ENCODE measurements around the gene DNASE1.

The DNASE1 gene

GRCh38 chr16:3665508-3665907 is 11.0 kb downstream of the DNASE1 start:
- peak; percentile 24 for DNase-seq (ENCODE audit: low read depth)

GRCh38 chr16:3668626-3669025 is 14.1 kb downstream of the DNASE1 start:
- no peak for DNase-seq (ENCODE audit: low read depth)

- DNase-seq (ENCODE audit: low read depth), result no peak
Measured at GRCh38 chr16:3669082-3669481, 14.6 kb downstream of the DNASE1 start.

- DNase-seq (ENCODE audit: low read depth), result no peak
Measured at GRCh38 chr16:3670711-3671110, 16.2 kb downstream of the DNASE1 start.

- no peak for DNase-seq (ENCODE audit: low read depth)
Measured at GRCh38 chr16:3671424-3671823, 16.9 kb downstream of the DNASE1 start.

GRCh38 chr16:3672571-3673041 is 18.1 kb downstream of the DNASE1 start:
- no peak for DNase-seq (ENCODE audit: low read depth)

GRCh38 chr16:3673201-3673600 is 18.7 kb downstream of the DNASE1 start:
- DNase-seq (ENCODE audit: low read depth), result no peak

- DNase-seq (ENCODE audit: low read depth), result no peak
Measured at GRCh38 chr16:3673676-3674377, 19.3 kb downstream of the DNASE1 start.

- no peak for DNase-seq (ENCODE audit: low read depth)
Measured at GRCh38 chr16:3674513-3675295, 20.2 kb downstream of the DNASE1 start.

GRCh38 chr16:3675601-3676130 is 21.2 kb downstream of the DNASE1 start:
- no peak for DNase-seq (ENCODE audit: low read depth)

- no peak for DNase-seq (ENCODE audit: low read depth)
Measured at GRCh38 chr16:3677994-3678393, 23.5 kb downstream of the DNASE1 start.

GRCh38 chr16:3681206-3681605 is 26.7 kb downstream of the DNASE1 start:
- DNase-seq (ENCODE audit: low read depth), result no peak

- DNase-seq (ENCODE audit: low read depth), result no peak
Measured at GRCh38 chr16:3687021-3687420, 32.5 kb downstream of the DNASE1 start.

- no peak for DNase-seq (ENCODE audit: low read depth)
Measured at GRCh38 chr16:3687792-3688191, 33.3 kb downstream of the DNASE1 start.

GRCh38 chr16:3689731-3690130 is 35.2 kb downstream of the DNASE1 start:
- DNase-seq (ENCODE audit: low read depth), result no peak

- peak; percentile 67 for DNase-seq (ENCODE audit: low read depth)
Measured at GRCh38 chr16:3690470-3690928, 36.0 kb downstream of the DNASE1 start.

GRCh38 chr16:3690980-3691720 is 36.7 kb downstream of the DNASE1 start:
- DNase-seq (ENCODE audit: low read depth), result no peak

GRCh38 chr16:3691761-3692160 is 37.3 kb downstream of the DNASE1 start:
- no peak for DNase-seq (ENCODE audit: low read depth)

- no peak for DNase-seq (ENCODE audit: low read depth)
Measured at GRCh38 chr16:3694051-3694450, 39.6 kb downstream of the DNASE1 start.

GRCh38 chr16:3695610-3696369 is 41.3 kb downstream of the DNASE1 start:
- no peak for DNase-seq (ENCODE audit: low read depth)

- no peak for DNase-seq (ENCODE audit: low read depth)
Measured at GRCh38 chr16:3696425-3697218, 42.1 kb downstream of the DNASE1 start.
